Panc1 (cell line): Measurements from ENCODE around the gene TOR1A. TPM values are rescaled to one million over a fixed set of nuclear protein-coding genes. Genes with fewer than 3 reads are reported as not detected.

Experiments used
- ATAC-seq: fragments of 200-7000 bp; cut with Tn5 transposase; 2 replicates; pipeline ENCODE4 v1.9.1; 2020; ENCODE audit warnings: mild to moderate bottlenecking, moderate library complexity
- BruUV-seq: library from RNA; stranded (reverse); fragments of 400-500 nt; replicated peaks from 2 replicates; lab custom pipeline; 2021; lab: Mats Ljungman, UMichigan
- CTCF ChIA-PET: fragments of 300-600 bp; sonication (Branson Sonifier 250); formaldehyde crosslinking; loops from one replicate; lab custom pipeline; 2022; ENCODE audit warnings: antibody characterized with exemption; lab: Charles Lee
- POLR2A ChIA-PET: fragments of 300-600 bp; sonication (Branson Sonifier 250); formaldehyde crosslinking; loops from one replicate; lab custom pipeline; 2022; ENCODE audit warnings: antibody characterized with exemption; lab: Charles Lee
- DNase-seq: peaks from one replicate; pipeline ENCODE4 v3.0.0-alpha.2; 2010; ENCODE audit warnings: low read depth, low spot score
- H3K27ac ChIP-seq: 2 replicates; pipeline ENCODE4 v1.5.1; 2011; ENCODE audit warnings: mild to moderate bottlenecking, low read length, inconsistent platforms
- H3K27me3 ChIP-seq: fragments of 200-500 bp; sonication (Bioruptor generic); 2 replicates; pipeline ENCODE4 v1.6.0; 2014; ENCODE audit warnings: low read length, inconsistent platforms; ENCODE audit not compliant: control insufficient read depth, insufficient read depth
- H3K36me3 ChIP-seq: fragments of 200-500 bp; sonication (Bioruptor generic); 2 replicates; pipeline ENCODE4 v1.5.1; 2014; ENCODE audit warnings: inconsistent platforms, mild to moderate bottlenecking, low read length, moderate library complexity; ENCODE audit not compliant: control insufficient read depth, insufficient read depth
- H3K4me1 ChIP-seq: 2 replicates; pipeline ENCODE4 v1.5.1; 2011; ENCODE audit warnings: inconsistent platforms, mild to moderate bottlenecking, low read length, moderate library complexity; ENCODE audit not compliant: control insufficient read depth, insufficient read depth
- H3K4me3 ChIP-seq, 2 experiments: 2 replicates each; pipeline ENCODE4 v1.5.1; 2011 to 2012; ENCODE audit warnings: low read depth in 2 of 2, low read length in 2 of 2, mild to moderate bottlenecking in 2 of 2, inconsistent platforms in 1 of 2, moderate library complexity in 1 of 2
- H3K9me3 ChIP-seq: fragments of 200-500 bp; sonication (Bioruptor generic); 2 replicates; pipeline ENCODE4 v1.5.1; 2014; ENCODE audit warnings: low read depth, mild to moderate bottlenecking, inconsistent platforms, low read length, moderate library complexity; ENCODE audit not compliant: control insufficient read depth, insufficient read depth
- POLR2AphosphoS5 ChIP-seq: IDR thresholded peaks from 2 replicates; pipeline ENCODE4 v1.6.1; 2012; ENCODE audit warnings: mild to moderate bottlenecking, low read depth, low read length, moderate library complexity
- SIN3A ChIP-seq: IDR thresholded peaks from 2 replicates; pipeline ENCODE4 v1.6.1; 2012; ENCODE audit warnings: low read depth, mild to moderate bottlenecking, low read length, moderate library complexity, borderline replicate concordance; ENCODE audit not compliant: insufficient read depth
- TCF7L2 ChIP-seq: IDR thresholded peaks from 2 replicates; pipeline ENCODE4 v1.6.1; 2011; ENCODE audit warnings: mild to moderate bottlenecking, low read depth, low read length, inconsistent platforms
- in situ Hi-C: cut with HindIII; loops from 2 replicates; pipeline ENCODE4 v1.10.0; 2016; ENCODE audit warnings: low sequenced_read_pairs, low pct_unique_long_range_greater_than_20kb
- intact Hi-C: fragments of 100-400 bp; cut with micrococcal nuclease; formaldehyde crosslinking; loops from one replicate; pipeline ENCODE4 v1.10.0; 2022; ENCODE audit not compliant: unreplicated experiment
- total RNA-seq: library from RNA; stranded (reverse); gene quantifications from one replicate; pipeline ENCODE4 v1.2.1, GENCODE V29; 2021; ENCODE audit not compliant: unreplicated experiment
- TF ChIP-seq, protein P1 (sequence below), 2 experiments: IDR thresholded peaks; 2 replicates each; pipeline ENCODE4 v1.6.1; 2011 to 2012; ENCODE audit warnings: low read depth in 2 of 2, control low read depth in 1 of 2, low read length in 1 of 2, mild to moderate bottlenecking in 1 of 2, moderate library complexity in 1 of 2; ENCODE audit not compliant: insufficient read depth in 1 of 2
- TF ChIP-seq, protein P2 (sequence below): fragments of 450-650 bp; IDR thresholded peaks from 2 replicates; pipeline ENCODE4 v1.5.1; 2017; ENCODE audit warnings: mild to moderate bottlenecking

Gene TOR1A
- total RNA-seq, 1 experiment from 2014 or later = 33.6 TPM

DNA sequence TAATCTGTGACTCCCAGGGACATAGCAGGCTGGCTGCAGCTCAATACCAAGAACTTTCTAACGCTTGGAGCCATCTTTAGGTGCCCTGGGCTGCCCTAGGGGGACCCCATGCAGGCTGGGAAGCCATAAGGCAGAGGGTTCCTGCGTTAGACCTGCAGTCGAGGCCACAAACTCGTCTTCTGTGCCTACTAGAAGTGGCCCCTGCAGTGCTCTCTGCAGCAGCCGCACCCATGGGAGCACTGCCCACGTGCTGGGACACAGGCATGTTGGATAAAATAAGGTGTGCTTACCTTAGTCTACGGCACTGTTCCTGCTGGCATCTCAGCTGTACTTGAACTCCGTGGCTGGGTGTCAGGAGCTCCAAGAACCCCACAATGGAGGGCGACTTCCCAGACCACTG, 11.6 kb downstream of the TOR1A start:
- in situ Hi-C loops = no loop called here
- POLR2A ChIA-PET = no interaction called here

GRCh38 chr9:129811967-129812363, 12.0 kb downstream of the TOR1A start:
- H3K9me3 ChIP-seq = no peaks in the 10 kb centered on the region
- CTCF ChIA-PET = no interaction called here
- no peak overlapping the region for H3K27ac ChIP-seq
- DNase-seq (no peak), ATAC-seq (peak; percentile 6; the same call in 1 of the 2 replicates)
- POLR2A ChIA-PET = no interaction called here
- in situ Hi-C loops = no loop called here
- no peaks in the 10 kb centered on the region for H3K4me1 ChIP-seq
- no peak for TF ChIP-seq TCF7L2
- intact Hi-C loops = no loop called here
- H3K27me3 ChIP-seq = no peaks in the 10 kb centered on the region
- no peaks in the 10 kb centered on the region for H3K36me3 ChIP-seq
- no peak overlapping the region for H3K4me3 ChIP-seq
- BruUV-seq = no TSS peak

More for the DNA sequence above, 11.6 kb downstream of the TOR1A start:
- no TSS peak for BruUV-seq
- DNase-seq (no peak), ATAC-seq (peak; percentile 30)
- CTCF ChIA-PET = no interaction called here
- Histone ChIP-seq H3K4me1 (no peaks in the 10 kb centered on the region), H3K9me3 (no peaks in the 10 kb centered on the region), H3K27ac (no peak overlapping the region), H3K36me3 (no peaks in the 10 kb centered on the region), H3K4me3 (no peak overlapping the region), H3K27me3 (no peaks in the 10 kb centered on the region)
- intact Hi-C loops = no loop called here
- TF ChIP-seq POLR2AphosphoS5 (no peak), SIN3A (no peak), TCF7L2 (no peak)
- TF ChIP-seq, protein P1, sequence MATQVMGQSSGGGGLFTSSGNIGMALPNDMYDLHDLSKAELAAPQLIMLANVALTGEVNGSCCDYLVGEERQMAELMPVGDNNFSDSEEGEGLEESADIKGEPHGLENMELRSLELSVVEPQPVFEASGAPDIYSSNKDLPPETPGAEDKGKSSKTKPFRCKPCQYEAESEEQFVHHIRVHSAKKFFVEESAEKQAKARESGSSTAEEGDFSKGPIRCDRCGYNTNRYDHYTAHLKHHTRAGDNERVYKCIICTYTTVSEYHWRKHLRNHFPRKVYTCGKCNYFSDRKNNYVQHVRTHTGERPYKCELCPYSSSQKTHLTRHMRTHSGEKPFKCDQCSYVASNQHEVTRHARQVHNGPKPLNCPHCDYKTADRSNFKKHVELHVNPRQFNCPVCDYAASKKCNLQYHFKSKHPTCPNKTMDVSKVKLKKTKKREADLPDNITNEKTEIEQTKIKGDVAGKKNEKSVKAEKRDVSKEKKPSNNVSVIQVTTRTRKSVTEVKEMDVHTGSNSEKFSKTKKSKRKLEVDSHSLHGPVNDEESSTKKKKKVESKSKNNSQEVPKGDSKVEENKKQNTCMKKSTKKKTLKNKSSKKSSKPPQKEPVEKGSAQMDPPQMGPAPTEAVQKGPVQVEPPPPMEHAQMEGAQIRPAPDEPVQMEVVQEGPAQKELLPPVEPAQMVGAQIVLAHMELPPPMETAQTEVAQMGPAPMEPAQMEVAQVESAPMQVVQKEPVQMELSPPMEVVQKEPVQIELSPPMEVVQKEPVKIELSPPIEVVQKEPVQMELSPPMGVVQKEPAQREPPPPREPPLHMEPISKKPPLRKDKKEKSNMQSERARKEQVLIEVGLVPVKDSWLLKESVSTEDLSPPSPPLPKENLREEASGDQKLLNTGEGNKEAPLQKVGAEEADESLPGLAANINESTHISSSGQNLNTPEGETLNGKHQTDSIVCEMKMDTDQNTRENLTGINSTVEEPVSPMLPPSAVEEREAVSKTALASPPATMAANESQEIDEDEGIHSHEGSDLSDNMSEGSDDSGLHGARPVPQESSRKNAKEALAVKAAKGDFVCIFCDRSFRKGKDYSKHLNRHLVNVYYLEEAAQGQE (IDR thresholded peaks at IDR 0.05; ENCODE audit: insufficient read depth in 1 of 2, low read depth in 2 of 2, low read length in 1 of 2) = no peak
- TF ChIP-seq, protein P2, sequence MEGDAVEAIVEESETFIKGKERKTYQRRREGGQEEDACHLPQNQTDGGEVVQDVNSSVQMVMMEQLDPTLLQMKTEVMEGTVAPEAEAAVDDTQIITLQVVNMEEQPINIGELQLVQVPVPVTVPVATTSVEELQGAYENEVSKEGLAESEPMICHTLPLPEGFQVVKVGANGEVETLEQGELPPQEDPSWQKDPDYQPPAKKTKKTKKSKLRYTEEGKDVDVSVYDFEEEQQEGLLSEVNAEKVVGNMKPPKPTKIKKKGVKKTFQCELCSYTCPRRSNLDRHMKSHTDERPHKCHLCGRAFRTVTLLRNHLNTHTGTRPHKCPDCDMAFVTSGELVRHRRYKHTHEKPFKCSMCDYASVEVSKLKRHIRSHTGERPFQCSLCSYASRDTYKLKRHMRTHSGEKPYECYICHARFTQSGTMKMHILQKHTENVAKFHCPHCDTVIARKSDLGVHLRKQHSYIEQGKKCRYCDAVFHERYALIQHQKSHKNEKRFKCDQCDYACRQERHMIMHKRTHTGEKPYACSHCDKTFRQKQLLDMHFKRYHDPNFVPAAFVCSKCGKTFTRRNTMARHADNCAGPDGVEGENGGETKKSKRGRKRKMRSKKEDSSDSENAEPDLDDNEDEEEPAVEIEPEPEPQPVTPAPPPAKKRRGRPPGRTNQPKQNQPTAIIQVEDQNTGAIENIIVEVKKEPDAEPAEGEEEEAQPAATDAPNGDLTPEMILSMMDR = no peak

DNA sequence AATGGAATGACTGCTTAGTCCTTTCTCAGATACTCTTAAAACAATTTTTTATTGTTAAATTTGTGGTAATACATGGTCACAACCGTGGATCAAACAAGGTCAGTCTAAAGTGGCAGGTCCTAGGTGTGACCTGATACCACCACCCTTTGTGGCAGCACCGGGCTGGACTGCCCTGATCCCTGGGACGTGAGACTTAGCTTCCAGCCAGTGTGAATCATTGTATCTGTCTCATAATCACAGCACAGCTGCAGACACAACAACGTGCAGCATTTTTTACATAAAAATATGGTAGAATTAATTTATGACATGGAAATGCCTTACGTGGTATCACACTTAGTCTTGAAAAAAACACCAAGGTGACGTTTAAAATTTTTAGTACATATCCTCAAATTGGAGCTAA, 13.1 kb downstream of the TOR1A start:
- no peak overlapping the region for H3K4me3 ChIP-seq
- H3K27ac ChIP-seq = no peak overlapping the region
- H3K27me3 ChIP-seq = no peaks in the 10 kb centered on the region
- no peaks in the 10 kb centered on the region for H3K36me3 ChIP-seq
- in situ Hi-C loops = no loop called here
- ATAC-seq (no peak), DNase-seq (no peak)
- ChIA-PET CTCF (no interaction called here), POLR2A (no interaction called here)
- H3K9me3 ChIP-seq = no peaks in the 10 kb centered on the region
- intact Hi-C loops = no loop called here
- TF ChIP-seq TCF7L2 (no peak), POLR2AphosphoS5 (no peak)
- TF ChIP-seq, protein P2 = no peak
- no peaks in the 10 kb centered on the region for H3K4me1 ChIP-seq
- TSS peak; percentile 70 for BruUV-seq
